Ishikawa (cell line): Measurements from ENCODE around the gene STARD3.

ENCODE experiments used
- CEBPB ChIP-seq: IDR thresholded peaks from 2 replicates; pipeline ENCODE4 v1.6.1; 2012
- CREB1 ChIP-seq: IDR thresholded peaks from 2 replicates; pipeline ENCODE4 v1.6.1; 2012; ENCODE audit warnings: low read depth
- EGR1 ChIP-seq: IDR thresholded peaks from 2 replicates; pipeline ENCODE4 v1.6.1; 2012
- EP300 ChIP-seq: IDR thresholded peaks from 2 replicates; pipeline ENCODE4 v1.6.1; 2012; ENCODE audit warnings: borderline replicate concordance
- FOXM1 ChIP-seq: IDR thresholded peaks from 2 replicates; pipeline ENCODE4 v1.6.1; 2012; ENCODE audit warnings: low read depth, borderline replicate concordance
- MAX ChIP-seq: IDR thresholded peaks from 2 replicates; pipeline ENCODE4 v1.6.1; 2012
- REST ChIP-seq: IDR thresholded peaks from 2 replicates; pipeline ENCODE4 v1.6.1; 2012; ENCODE audit warnings: low read depth, mild to moderate bottlenecking
- TAF1 ChIP-seq: IDR thresholded peaks from 2 replicates; pipeline ENCODE4 v1.6.1; 2012; ENCODE audit warnings: low read depth, mild to moderate bottlenecking
- YY1 ChIP-seq: IDR thresholded peaks from 2 replicates; pipeline ENCODE4 v1.6.1; 2012; ENCODE audit warnings: low read depth

- TF ChIP-seq FOXM1: no peak
- TF ChIP-seq YY1: no peak
- TF ChIP-seq REST: no peak
- no peak for TF ChIP-seq CREB1
- no peak for TF ChIP-seq MAX
- no peak for TF ChIP-seq CEBPB
- no peak for TF ChIP-seq EGR1
- no peak for TF ChIP-seq TAF1
- TF ChIP-seq EP300: no peak
Observed at GRCh38 chr17:39663340-39663687, 26.4 kb downstream of the STARD3 start.
